Measurements from ENCODE around the gene TMEM178B. TPM values are rescaled to one million over a fixed set of nuclear protein-coding genes. Genes with fewer than 3 reads are reported as not detected.

TMEM178B gene
- total and polyA plus RNA-seq, 2 donors (not counting 1 experiment from before 2014, with no cell fraction given): 0.28 to 0.96 TPM

DNA sequence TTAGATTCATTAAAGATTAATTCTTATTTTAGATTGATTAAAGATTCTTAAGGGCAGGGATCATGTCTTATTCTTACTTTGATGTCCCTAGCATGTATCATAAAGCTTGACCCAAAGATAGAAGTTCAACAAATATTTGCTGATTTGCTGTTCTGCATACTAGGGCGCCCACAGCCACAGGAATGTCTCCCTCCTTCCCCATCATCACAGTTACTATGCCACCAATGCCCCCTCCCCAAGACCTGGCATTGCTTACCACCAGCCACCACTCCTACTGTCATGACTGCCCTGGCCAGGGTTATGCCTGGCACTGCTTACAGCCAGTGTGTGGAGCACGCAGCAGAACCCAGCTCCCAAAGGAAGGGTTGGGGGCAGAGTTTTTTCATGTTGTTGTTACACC is 390.7 kb downstream of the TMEM178B start:
- no peak overlapping the region for H3K27ac ChIP-seq (ENCODE audit: low read length in 2 of 2)
- no peaks in the 10 kb centered on the region for H4K20me1 ChIP-seq (ENCODE audit: control insufficient read depth, insufficient read depth, low read length, poor library complexity, severe bottlenecking)
- WGBS (ENCODE audit: insufficient coverage): 100% methylated on average over 2 of the region's 2 CpGs
- POLR2A ChIA-PET: no interaction called here
- no peak for TF ChIP-seq EZH2 (IDR thresholded peaks at IDR 0.05; ENCODE audit: borderline replicate concordance, insufficient read depth, low read depth, low read length, poor library complexity, severe bottlenecking)
- TF ChIP-seq, protein P1, sequence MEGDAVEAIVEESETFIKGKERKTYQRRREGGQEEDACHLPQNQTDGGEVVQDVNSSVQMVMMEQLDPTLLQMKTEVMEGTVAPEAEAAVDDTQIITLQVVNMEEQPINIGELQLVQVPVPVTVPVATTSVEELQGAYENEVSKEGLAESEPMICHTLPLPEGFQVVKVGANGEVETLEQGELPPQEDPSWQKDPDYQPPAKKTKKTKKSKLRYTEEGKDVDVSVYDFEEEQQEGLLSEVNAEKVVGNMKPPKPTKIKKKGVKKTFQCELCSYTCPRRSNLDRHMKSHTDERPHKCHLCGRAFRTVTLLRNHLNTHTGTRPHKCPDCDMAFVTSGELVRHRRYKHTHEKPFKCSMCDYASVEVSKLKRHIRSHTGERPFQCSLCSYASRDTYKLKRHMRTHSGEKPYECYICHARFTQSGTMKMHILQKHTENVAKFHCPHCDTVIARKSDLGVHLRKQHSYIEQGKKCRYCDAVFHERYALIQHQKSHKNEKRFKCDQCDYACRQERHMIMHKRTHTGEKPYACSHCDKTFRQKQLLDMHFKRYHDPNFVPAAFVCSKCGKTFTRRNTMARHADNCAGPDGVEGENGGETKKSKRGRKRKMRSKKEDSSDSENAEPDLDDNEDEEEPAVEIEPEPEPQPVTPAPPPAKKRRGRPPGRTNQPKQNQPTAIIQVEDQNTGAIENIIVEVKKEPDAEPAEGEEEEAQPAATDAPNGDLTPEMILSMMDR (IDR thresholded peaks at IDR 0.05): no peak
- no peak overlapping the region for H3K4me3 Mint-ChIP-seq
- H3K4me1 ChIP-seq (ENCODE audit: control insufficient read depth in 2 of 2, insufficient read depth in 2 of 2, low read length in 2 of 2): no peaks in the 10 kb centered on the region
- no peak overlapping the region for H3K9ac ChIP-seq (ENCODE audit: low read length)
- H3K4me1 Mint-ChIP-seq: no peaks in the 10 kb centered on the region
- no peak overlapping the region for H3K4me3 ChIP-seq (ENCODE audit: control extremely low read depth in 1 of 5, extremely low read depth in 1 of 5, insufficient read depth in 1 of 5, low read depth in 2 of 5, low read length in 4 of 5)
- no peaks in the 10 kb centered on the region for H3K79me2 ChIP-seq (ENCODE audit: control insufficient read depth, insufficient read depth, low read length)
- peaks cover 0 to 2% (median 0%) of the 10 kb centered on the region in 3 donors for H3K9me3 ChIP-seq (ENCODE audit: control extremely low read depth in 1 of 3, control insufficient read depth in 2 of 3, insufficient read depth in 1 of 3, low read length in 2 of 3)
- CTCF ChIA-PET: no interaction called here
- no peak overlapping the region for H3K4me2 ChIP-seq (replicated peaks; ENCODE audit: low read depth, low read length, poor library complexity, severe bottlenecking)
- ATAC-seq (ENCODE audit: low read depth): no peak
- intact Hi-C loops (cut with micrococcal nuclease): no loop called here
- H3K36me3 ChIP-seq (replicated peaks in 1 of 2; ENCODE audit: control extremely low read depth in 1 of 2, control insufficient read depth in 1 of 2, extremely low read depth in 1 of 2, insufficient read depth in 2 of 2, low read length in 1 of 2): no peaks in the 10 kb centered on the region
- no peak overlapping the region for H3K27ac Mint-ChIP-seq
- H2AFZ ChIP-seq (ENCODE audit: insufficient read depth, low read depth, low read length, poor library complexity, severe bottlenecking): no peak overlapping the region
- DNase-seq: no peak
- no peaks in the 10 kb centered on the region for H3K9me3 Mint-ChIP-seq (ENCODE audit: insufficient read depth)
- peaks cover 14% of the 10 kb centered on the region for H3K27me3 Mint-ChIP-seq
- no peaks in the 10 kb centered on the region for H3K27me3 ChIP-seq (replicated peaks in 1 of 4; ENCODE audit: control extremely low read depth in 1 of 4, control insufficient read depth in 3 of 4, insufficient read depth in 4 of 4, low read length in 3 of 4)

DNA sequence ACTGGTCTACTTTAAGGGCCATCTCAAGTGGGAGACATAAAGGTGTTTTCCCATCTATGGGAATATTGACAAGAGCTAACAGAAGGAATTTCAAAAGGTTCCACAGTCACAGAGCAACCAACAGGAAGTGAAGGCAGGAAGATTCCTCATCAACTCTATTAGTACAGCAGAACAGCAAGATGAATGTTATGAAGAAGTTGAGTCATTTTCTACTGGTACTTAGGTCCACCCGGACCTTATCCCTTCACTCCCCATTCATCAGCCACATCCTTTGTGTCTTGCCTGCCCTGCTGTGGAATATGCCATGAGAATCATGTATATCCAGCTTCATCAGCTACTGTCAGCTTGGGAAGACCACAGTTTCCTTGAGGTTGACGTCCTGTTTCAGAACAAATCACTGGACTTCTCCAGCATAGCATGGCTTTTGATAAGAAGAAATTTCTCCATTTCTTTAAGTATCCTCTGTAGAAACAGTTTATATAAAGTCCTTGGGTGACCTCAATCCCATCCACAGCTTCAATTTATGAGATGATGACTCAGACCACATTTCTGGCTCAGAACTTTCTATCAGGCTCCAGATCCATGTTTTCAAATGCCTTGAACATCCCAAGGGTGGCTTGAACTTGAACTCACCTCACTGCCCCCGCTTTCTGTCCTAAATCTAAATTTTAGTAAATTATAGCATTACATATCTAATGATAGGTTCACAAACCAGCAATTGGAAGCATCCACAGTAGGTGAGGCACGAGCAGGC is 392.5 kb downstream of the TMEM178B start:
- no peak overlapping the region for H3K27ac Mint-ChIP-seq
- no peaks in the 10 kb centered on the region for H3K9me3 Mint-ChIP-seq (ENCODE audit: insufficient read depth)
- WGBS (ENCODE audit: insufficient coverage): 100% methylated on average over 1 of the region's 4 CpGs

More for the DNA sequence above, 392.5 kb downstream of the TMEM178B start:
- Mint-ChIP-seq H3K27me3 (peaks cover 14% of the 10 kb centered on the region), H3K4me1 (no peaks in the 10 kb centered on the region), H3K4me3 (no peak overlapping the region)
- ChIA-PET CTCF (no interaction called here), POLR2A (no interaction called here)
- Histone ChIP-seq H3K9ac (ENCODE audit: low read length) (no peak overlapping the region), H3K79me2 (ENCODE audit: control insufficient read depth, insufficient read depth, low read length) (no peaks in the 10 kb centered on the region), H3K36me3 (replicated peaks in 1 of 2; ENCODE audit: control extremely low read depth in 1 of 2, control insufficient read depth in 1 of 2, extremely low read depth in 1 of 2, insufficient read depth in 2 of 2, low read length in 1 of 2) (no peaks in the 10 kb centered on the region), H3K4me3 (ENCODE audit: control extremely low read depth in 1 of 5, extremely low read depth in 1 of 5, insufficient read depth in 1 of 5, low read depth in 2 of 5, low read length in 4 of 5) (no peak overlapping the region), H3K4me2 (replicated peaks; ENCODE audit: low read depth, low read length, poor library complexity, severe bottlenecking) (no peak overlapping the region), H3K27me3 (replicated peaks in 1 of 4; ENCODE audit: control extremely low read depth in 1 of 4, control insufficient read depth in 3 of 4, insufficient read depth in 4 of 4, low read length in 3 of 4) (no peaks in the 10 kb centered on the region), H3K4me1 (ENCODE audit: control insufficient read depth in 2 of 2, insufficient read depth in 2 of 2, low read length in 2 of 2) (no peaks in the 10 kb centered on the region), H3K27ac (ENCODE audit: low read length in 2 of 2) (no peak overlapping the region), H2AFZ (ENCODE audit: insufficient read depth, low read depth, low read length, poor library complexity, severe bottlenecking) (no peak overlapping the region), H3K9me3 (ENCODE audit: control extremely low read depth in 1 of 3, control insufficient read depth in 2 of 3, insufficient read depth in 1 of 3, low read length in 2 of 3) (peaks cover 0 to 2% (median 0%) of the 10 kb centered on the region in 3 donors), H4K20me1 (ENCODE audit: control insufficient read depth, insufficient read depth, low read length, poor library complexity, severe bottlenecking) (no peaks in the 10 kb centered on the region)
- DNase-seq: no peak
- ATAC-seq (ENCODE audit: low read depth): no peak
- TF ChIP-seq, protein P1 (IDR thresholded peaks at IDR 0.05): no peak
- intact Hi-C loops (cut with micrococcal nuclease): no loop called here

All from B cell (primary cell).